MM.1S (cell line): ENCODE data around the gene NDFIP1.

Experiments
- EZH2 ChIP-seq: fragments of 300-600 bp; sonication (generic); optimal IDR thresholded peaks from 2 replicates; pipeline ENCODE3; 2017; ENCODE audit warnings: low read depth, mild to moderate bottlenecking, antibody characterized with exemption, low read length, mixed read lengths
- TF ChIP-seq, protein P1 (sequence below): fragments of 300-600 bp; sonication (generic); IDR thresholded peaks from 2 replicates; pipeline ENCODE4 v1.5.1; 2016; ENCODE audit warnings: antibody characterized with exemption, low read length, mixed read lengths

DNA sequence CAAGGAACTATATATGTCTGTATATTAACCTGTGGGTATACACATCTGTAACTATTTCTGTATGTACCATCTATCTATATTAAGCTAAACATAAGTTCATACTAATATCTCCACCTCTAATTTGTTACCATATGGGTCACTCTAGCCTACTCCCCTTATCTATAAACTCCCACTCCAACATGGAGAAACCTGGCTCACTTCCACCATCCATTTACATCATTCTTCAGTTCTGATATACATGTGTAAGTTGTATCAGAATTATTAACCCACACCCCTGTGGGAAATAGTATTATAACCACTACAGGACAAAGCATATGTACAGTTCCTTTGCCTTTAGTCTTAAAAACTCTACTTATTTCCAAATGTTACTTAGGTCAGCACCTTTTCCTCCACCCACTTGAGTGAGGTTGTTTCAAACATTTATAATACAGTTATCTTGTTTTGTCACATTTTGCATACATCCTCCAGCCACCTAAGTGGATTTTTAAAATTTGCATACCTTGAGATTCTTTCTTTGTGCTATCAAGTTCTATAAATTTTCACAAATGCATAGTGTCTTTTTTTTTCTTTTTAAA lies 10.6 kb downstream of the NDFIP1 start:
- TF ChIP-seq, protein P1, sequence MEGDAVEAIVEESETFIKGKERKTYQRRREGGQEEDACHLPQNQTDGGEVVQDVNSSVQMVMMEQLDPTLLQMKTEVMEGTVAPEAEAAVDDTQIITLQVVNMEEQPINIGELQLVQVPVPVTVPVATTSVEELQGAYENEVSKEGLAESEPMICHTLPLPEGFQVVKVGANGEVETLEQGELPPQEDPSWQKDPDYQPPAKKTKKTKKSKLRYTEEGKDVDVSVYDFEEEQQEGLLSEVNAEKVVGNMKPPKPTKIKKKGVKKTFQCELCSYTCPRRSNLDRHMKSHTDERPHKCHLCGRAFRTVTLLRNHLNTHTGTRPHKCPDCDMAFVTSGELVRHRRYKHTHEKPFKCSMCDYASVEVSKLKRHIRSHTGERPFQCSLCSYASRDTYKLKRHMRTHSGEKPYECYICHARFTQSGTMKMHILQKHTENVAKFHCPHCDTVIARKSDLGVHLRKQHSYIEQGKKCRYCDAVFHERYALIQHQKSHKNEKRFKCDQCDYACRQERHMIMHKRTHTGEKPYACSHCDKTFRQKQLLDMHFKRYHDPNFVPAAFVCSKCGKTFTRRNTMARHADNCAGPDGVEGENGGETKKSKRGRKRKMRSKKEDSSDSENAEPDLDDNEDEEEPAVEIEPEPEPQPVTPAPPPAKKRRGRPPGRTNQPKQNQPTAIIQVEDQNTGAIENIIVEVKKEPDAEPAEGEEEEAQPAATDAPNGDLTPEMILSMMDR = no peak
- TF ChIP-seq EZH2 = no peak
